Left ventricle myocardium inferior (tissue), 1 donor: Measurements from ENCODE around the gene PKD2L1. TPM values are rescaled to one million over a fixed set of nuclear protein-coding genes. Genes with fewer than 3 reads are reported as not detected.
A peak's percentile ranks its signal among the peaks of the same experiment; 100 is the strongest.
"Not testable (repeated sequence)": the region's sequence is repeated elsewhere in the genome, so short reads cannot be mapped to it uniquely, and the experiment has no call there.

ENCODE experiments used
- DNase-seq: peaks from one replicate; pipeline ENCODE4 v3.0.0-alpha.2; 2020
- H3K27ac ChIP-seq: fragments of 200-600 bp; replicated peaks from 2 replicates; pipeline ENCODE4 v1.8.0; 2021
- H3K27me3 ChIP-seq: fragments of 200-600 bp; 2 replicates; pipeline ENCODE4 v1.8.0; 2021; ENCODE audit warnings: low read depth
- H3K36me3 ChIP-seq: fragments of 200-600 bp; 2 replicates; pipeline ENCODE4 v1.8.0; 2021
- H3K4me1 ChIP-seq: fragments of 200-600 bp; 2 replicates; pipeline ENCODE4 v1.8.0; 2021
- H3K4me3 ChIP-seq: fragments of 200-600 bp; 2 replicates; pipeline ENCODE4 v1.8.0; 2021; ENCODE audit warnings: mild to moderate bottlenecking, moderate library complexity
- H3K9me3 ChIP-seq: fragments of 200-600 bp; replicated peaks from 2 replicates; pipeline ENCODE4 v1.8.0; 2021
- CTCF ChIP-seq: fragments of 200-600 bp; IDR thresholded peaks from 2 replicates; pipeline ENCODE4 v1.8.0; 2021; ENCODE audit warnings: antibody characterized with exemption, mild to moderate bottlenecking, borderline replicate concordance
- intact Hi-C: fragments of 100-400 bp; cut with micrococcal nuclease; formaldehyde crosslinking; loops from one replicate; pipeline ENCODE4 v1.11.0; 2022
- total RNA-seq: library from RNA; stranded (reverse); fragmentation: NEBNext Ultra II Directional; extraction: Animal tissue kit (Norgen Biotek cat#: 25700); gene quantifications from one replicate; pipeline ENCODE4 v1.2.1, GENCODE V29; 2021
- donor health status: DM: no; HTN: yes; CAD: no; lungs with severe emphysema.

The PKD2L1 gene
- total RNA-seq, 1 donor from 2014 or later = not detected

DNA sequence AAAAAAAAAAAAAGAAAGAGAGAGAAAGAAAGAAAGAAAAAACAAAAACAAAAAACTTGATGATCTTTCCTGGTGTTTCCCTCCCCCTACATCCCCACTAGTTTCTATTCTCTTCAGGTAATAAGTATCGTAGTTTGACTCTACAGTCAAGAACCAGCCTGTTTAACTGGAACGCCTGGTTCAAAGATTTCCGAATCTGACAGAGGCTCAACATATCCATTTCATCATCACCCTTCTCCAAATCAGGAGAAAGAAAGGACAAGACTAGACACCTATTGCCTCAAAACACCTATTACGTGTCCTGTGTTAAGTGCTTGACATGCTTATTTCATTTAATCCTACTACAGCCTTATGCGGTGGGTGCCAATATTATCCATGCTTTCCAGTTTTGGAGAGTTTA lies 23.2 kb downstream of the PKD2L1 start:
- intact Hi-C loops = no loop called here
- no peak for TF ChIP-seq CTCF
- Histone ChIP-seq H3K9me3 (no peaks in the 10 kb centered on the region), H3K4me1 (no peaks in the 10 kb centered on the region), H3K36me3 (no peaks in the 10 kb centered on the region), H3K27me3 (peaks cover 80% of the 10 kb centered on the region), H3K27ac (no peak overlapping the region), H3K4me3 (no peak overlapping the region)
- no peak for DNase-seq

GRCh38 chr10:100304414-100304813 lies 25.6 kb downstream of the PKD2L1 start:
- intact Hi-C loops = no loop called here
- peaks cover 14% of the 10 kb centered on the region for H3K9me3 ChIP-seq
- peaks cover 64% of the 10 kb centered on the region for H3K27me3 ChIP-seq
- H3K4me1 ChIP-seq = no peaks in the 10 kb centered on the region
- TF ChIP-seq CTCF = no peak
- H3K36me3 ChIP-seq = no peaks in the 10 kb centered on the region
- H3K27ac ChIP-seq = no peak overlapping the region
- no peak for DNase-seq
- H3K4me3 ChIP-seq = no peak overlapping the region

GRCh38 chr10:100303724-100304319 lies 26.2 kb downstream of the PKD2L1 start:
- Histone ChIP-seq H3K27me3 (peaks cover 62% of the 10 kb centered on the region), H3K4me3 (no peak overlapping the region), H3K27ac (no peak overlapping the region), H3K4me1 (no peaks in the 10 kb centered on the region), H3K36me3 (no peaks in the 10 kb centered on the region), H3K9me3 (peaks cover 14% of the 10 kb centered on the region)
- no peak for DNase-seq
- intact Hi-C loops = no loop called here
- peak; percentile 64 for TF ChIP-seq CTCF

DNA sequence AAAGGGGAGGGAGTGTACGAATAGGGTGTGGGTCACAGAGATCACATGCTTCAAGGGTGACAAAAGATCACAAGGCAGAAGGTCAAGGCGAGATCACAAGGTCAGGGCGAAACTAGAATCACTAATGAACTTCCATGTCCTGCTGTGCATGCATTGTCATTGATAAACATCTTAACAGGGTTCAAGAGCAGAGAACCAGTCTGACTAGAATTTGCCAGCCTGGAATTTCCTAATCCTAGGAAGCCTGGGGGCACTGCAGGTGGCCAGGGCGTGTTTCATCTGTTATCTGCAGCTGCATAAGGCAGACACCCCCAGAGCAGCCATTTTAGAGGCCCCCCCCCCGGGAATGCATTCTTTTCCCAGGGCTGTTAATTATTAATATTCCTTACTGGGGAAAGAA lies 28.9 kb downstream of the PKD2L1 start:
- H3K4me3 ChIP-seq, H3K27ac ChIP-seq, H3K4me1 ChIP-seq, intact Hi-C loops, H3K36me3 ChIP-seq, DNase-seq: not testable (repeated sequence)
- H3K9me3 ChIP-seq = peaks cover 14% of the 10 kb centered on the region
- peaks cover 61% of the 10 kb centered on the region for H3K27me3 ChIP-seq

DNA sequence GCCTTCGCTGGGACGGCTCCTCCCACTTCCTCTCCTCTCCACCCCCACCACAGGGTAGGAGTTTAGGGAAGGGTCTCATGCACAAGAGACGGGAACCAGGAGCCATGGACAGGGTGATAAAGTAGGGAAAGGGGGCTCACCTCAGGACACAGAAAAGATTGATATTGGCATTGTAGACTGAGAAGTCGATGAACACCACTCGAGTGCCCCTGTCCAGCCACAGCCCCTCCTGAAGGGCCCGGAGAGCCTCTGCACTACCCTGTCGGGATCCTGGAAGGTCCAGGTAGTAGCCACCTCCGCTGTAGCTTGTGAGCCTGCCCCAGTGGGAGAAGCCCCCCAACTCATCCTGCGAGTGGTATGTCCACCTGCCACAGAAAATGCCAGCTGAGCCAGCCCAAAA lies 32.8 kb downstream of the PKD2L1 start:
- no peak for TF ChIP-seq CTCF
- Histone ChIP-seq H3K9me3 (peaks cover 14% of the 10 kb centered on the region), H3K36me3 (no peaks in the 10 kb centered on the region), H3K27me3 (peaks cover 70% of the 10 kb centered on the region), H3K27ac (no peak overlapping the region), H3K4me3 (no peak overlapping the region), H3K4me1 (no peaks in the 10 kb centered on the region)
- intact Hi-C loops = no loop called here
- no peak for DNase-seq

DNA sequence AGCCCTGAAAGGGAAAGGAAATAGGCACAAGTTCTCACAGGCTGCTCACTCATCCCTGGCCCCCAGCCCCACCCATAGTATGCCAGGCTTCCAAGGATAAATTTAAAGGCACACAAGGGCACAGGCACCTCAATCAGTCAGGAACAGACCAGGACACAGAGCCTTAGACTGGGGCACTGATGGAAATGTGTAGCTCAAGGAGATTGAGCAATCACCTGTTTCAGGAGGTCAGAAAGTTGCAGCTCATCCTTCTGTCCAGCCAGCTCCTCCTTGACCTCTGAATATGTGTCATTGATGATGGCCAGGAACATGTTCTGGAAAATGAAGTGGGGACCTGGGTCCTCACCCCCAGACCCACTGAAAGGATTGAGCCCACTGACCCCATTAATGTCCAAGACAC lies 37.0 kb downstream of the PKD2L1 start:
- no peaks in the 10 kb centered on the region for H3K4me1 ChIP-seq
- intact Hi-C loops = no loop called here
- H3K27me3 ChIP-seq = peaks cover 50% of the 10 kb centered on the region
- no peaks in the 10 kb centered on the region for H3K9me3 ChIP-seq
- H3K4me3 ChIP-seq = no peak overlapping the region
- no peak for DNase-seq
- H3K27ac ChIP-seq = no peak overlapping the region
- no peaks in the 10 kb centered on the region for H3K36me3 ChIP-seq
- no peak for TF ChIP-seq CTCF

DNA sequence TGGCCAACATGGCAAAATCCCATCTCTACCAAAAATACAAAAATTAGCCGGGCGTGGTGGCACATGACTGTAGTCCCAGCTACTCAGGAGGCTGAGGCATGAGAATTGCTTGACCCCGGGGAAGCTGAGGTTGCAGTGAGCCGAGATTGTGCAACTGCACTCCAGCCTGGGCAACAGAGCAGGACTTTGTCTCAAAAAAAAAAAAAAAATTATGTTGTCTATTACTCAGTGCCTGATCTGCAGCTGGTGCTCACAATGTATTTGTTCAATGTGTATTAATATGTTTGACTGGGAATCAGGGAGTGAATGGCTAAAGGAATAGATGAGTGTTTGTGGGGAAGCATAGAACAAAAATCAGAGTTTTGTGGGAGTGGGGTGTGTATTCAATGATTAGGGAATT lies 37.7 kb downstream of the PKD2L1 start:
- H3K27me3 ChIP-seq = peaks cover 44% of the 10 kb centered on the region
- intact Hi-C loops, H3K36me3 ChIP-seq, H3K4me3 ChIP-seq, DNase-seq, H3K4me1 ChIP-seq, H3K9me3 ChIP-seq: not testable (repeated sequence)
- H3K27ac ChIP-seq = peak overlapping the region; percentile 23
